ENCODE measurements around the gene PAK6.

- TF ChIP-seq POLR2A (IDR thresholded peaks at IDR 0.05; ENCODE audit: low read length): no peak
- TF ChIP-seq GATA1 (IDR thresholded peaks at IDR 0.05; ENCODE audit: low read depth, low read length): no peak
These were observed 38.1 kb downstream of the PAK6 start for GRCh38 chr15:40276927-40277326.

All from erythroblast (primary cell).